ENCODE data around the gene HOXB5.
A peak's percentile ranks its signal among the peaks of the same experiment; 100 is the strongest.

HOXB5 gene

GRCh38 chr17:48606892-48607614 is 13.5 kb upstream of the HOXB5 start:
- peak overlapping the region; percentile 96 for H3K27ac ChIP-seq
- TF ChIP-seq, protein P1, sequence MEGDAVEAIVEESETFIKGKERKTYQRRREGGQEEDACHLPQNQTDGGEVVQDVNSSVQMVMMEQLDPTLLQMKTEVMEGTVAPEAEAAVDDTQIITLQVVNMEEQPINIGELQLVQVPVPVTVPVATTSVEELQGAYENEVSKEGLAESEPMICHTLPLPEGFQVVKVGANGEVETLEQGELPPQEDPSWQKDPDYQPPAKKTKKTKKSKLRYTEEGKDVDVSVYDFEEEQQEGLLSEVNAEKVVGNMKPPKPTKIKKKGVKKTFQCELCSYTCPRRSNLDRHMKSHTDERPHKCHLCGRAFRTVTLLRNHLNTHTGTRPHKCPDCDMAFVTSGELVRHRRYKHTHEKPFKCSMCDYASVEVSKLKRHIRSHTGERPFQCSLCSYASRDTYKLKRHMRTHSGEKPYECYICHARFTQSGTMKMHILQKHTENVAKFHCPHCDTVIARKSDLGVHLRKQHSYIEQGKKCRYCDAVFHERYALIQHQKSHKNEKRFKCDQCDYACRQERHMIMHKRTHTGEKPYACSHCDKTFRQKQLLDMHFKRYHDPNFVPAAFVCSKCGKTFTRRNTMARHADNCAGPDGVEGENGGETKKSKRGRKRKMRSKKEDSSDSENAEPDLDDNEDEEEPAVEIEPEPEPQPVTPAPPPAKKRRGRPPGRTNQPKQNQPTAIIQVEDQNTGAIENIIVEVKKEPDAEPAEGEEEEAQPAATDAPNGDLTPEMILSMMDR (IDR thresholded peaks at IDR 0.05): no peak
- TF ChIP-seq ZFX (IDR thresholded peaks at IDR 0.05; ENCODE audit: borderline replicate concordance): no peak

- H3K27ac ChIP-seq: peak overlapping the region; percentile 96
- TF ChIP-seq, protein P1 (IDR thresholded peaks at IDR 0.05): no peak
- no peak for TF ChIP-seq ZFX (IDR thresholded peaks at IDR 0.05; ENCODE audit: borderline replicate concordance)
These were observed 12.7 kb upstream of the HOXB5 start for GRCh38 chr17:48605991-48606891.

GRCh38 chr17:48605409-48605919 is 11.9 kb upstream of the HOXB5 start:
- H3K27ac ChIP-seq: peak overlapping the region; percentile 96
- TF ChIP-seq, protein P1 (IDR thresholded peaks at IDR 0.05): no peak
- no peak for TF ChIP-seq ZFX (IDR thresholded peaks at IDR 0.05; ENCODE audit: borderline replicate concordance)

DNA sequence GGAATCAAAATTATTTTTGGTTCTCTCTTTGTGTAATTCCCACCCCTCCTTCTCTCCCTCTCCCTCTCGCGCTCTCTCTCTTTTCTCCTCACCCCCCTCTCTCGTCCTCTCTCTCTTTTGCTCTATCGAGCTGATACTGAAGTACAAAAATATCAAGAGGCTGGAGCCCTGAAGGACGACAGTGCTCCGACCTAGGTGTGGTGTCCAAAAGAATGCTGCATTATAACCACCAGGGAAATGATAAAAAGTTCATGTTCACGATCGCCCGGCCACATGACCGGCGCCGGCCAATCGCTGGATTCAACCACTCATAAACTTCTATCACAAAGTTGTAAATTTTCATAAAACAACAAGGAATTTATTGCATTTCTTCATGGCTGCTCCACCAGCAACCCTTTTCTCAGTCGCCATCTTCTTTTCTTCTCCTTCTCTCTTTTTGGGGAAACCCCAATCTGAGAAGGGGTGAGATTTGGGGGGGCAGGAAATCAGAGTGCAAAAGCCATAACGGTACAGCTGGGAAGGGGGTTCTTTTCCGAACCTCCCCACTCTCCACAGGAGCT is 11.3 kb upstream of the HOXB5 start, which contains the start of gene HOXB6:
Gene HOXB6 (minus strand): TSS at position 217 of the 560 bp plus-strand sequence. CDS start 6,836 bp downstream, outside the sequence.
- H3K27ac ChIP-seq: peak within 1 kb of the TSS; percentile 96
- TF ChIP-seq ZFX (IDR thresholded peaks at IDR 0.05; ENCODE audit: borderline replicate concordance): no peak
- TF ChIP-seq, protein P1 (IDR thresholded peaks at IDR 0.05): no peak

DNA sequence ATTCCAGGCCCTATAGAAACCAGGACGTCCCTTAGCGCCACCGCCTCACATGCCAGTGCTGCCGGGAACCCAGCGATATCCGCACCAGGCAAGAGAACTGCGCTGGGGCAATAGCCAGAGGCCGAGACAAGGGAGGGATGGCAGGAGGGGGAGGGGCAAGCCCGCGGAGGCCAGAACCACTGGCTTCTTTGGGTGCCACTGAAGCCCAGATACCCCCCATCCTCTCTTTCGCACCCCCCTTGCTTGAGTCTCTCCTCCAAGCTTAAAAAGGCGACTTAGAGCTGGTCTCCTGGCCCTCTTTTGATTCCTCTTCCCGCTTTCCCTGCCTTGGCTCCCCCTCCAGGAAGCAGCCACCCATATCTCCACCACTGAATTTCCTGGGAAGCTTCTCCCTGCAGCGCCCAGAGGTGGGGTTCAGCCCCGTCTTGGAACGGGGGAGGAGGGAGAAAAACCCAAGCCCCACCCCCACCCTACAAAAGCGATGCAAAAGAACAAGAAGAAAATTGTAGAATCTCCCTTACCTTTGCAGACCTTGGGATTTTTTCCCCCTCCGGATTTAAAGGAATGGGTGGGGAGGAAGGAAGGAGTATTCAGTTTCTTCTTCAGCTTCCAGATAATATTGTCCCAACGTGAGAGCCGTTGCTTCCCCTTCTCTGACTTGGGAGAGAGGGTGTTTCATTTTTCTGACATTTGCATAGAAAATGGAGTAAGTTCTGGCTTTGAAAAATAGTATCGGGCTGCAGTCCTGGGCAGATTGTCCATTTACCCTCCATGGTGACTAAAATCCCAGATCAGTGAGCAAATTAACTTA is 10.6 kb upstream of the HOXB5 start:
- H3K27ac ChIP-seq: peak overlapping the region; percentile 96
- no peak for TF ChIP-seq ZFX (IDR thresholded peaks at IDR 0.05; ENCODE audit: borderline replicate concordance)
- TF ChIP-seq, protein P1 (IDR thresholded peaks at IDR 0.05): no peak

- TF ChIP-seq ZFX (IDR thresholded peaks at IDR 0.05; ENCODE audit: borderline replicate concordance): no peak
- TF ChIP-seq, protein P1 (IDR thresholded peaks at IDR 0.05): no peak
- H3K27ac ChIP-seq: no peak overlapping the region
These were observed 8.2 kb upstream of the HOXB5 start for GRCh38 chr17:48601539-48602425.
